Middle frontal gyrus (tissue), 1 donor: ENCODE measurements around the gene OR6C70.
"Not testable (repeated sequence)": the region's sequence is repeated elsewhere in the genome, so short reads cannot be mapped to it uniquely, and the experiment has no call there.

ENCODE experiments used
- DNase-seq: peaks from one replicate; pipeline ENCODE4 v3.0.0-alpha.2; 2015; ENCODE audit warnings: low spot score; ENCODE audit errors: extremely low spot score

Gene OR6C70

GRCh38 chr12:55470088-55470829 is at the start of gene OR6C70:
OR6C70 (minus strand) TSS chr12:55470138; CDS start chr12:55470138, 0 bp downstream.
- DNase-seq: no peak

DNA sequence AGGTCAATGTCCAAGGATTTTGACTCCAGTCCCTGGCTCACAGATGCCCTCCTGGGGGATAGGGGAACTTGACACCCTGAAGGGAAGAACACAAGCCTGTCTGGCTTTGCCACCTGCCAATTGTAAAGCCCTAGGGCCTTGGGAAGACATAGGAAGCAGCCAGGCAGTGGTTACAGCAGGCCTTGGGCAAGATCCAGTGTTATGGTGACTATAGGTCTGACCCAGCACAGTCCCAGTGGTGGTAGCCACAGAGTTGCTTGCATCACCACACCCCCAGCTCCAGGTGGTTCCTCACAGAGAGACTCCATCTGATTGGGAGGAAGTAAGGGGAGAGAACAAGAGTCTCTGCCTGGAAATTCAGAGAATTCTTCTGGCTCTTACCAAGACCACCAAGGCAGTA is 46.5 kb upstream of the OR6C70 start:
- no peak for DNase-seq

DNA sequence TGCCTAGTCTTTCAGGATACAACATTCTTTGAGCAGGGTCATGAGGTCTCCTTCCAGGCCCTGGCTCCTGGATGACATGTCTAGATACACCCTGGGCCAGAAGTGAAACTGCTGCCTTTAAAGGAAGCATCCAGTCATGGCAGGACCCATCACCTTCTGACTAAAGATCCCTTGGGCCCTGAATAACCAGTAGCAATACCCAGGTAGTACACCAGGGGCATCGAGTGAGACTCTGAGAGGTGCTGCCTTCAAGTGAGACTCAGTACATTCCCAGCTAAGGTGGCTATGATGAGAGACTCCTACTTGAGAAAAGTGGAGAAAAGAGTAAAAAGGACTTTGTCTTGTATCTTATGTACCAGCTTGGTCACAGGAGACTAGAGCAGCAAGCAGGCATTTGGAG is 45.8 kb upstream of the OR6C70 start:
- no peak for DNase-seq

GRCh38 chr12:55501601-55502000 is 31.7 kb upstream of the OR6C70 start:
- DNase-seq: no peak

GRCh38 chr12:55499810-55500252 is 29.9 kb upstream of the OR6C70 start:
- no peak for DNase-seq

GRCh38 chr12:55499231-55499630 is 29.3 kb upstream of the OR6C70 start:
- no peak for DNase-seq

DNA sequence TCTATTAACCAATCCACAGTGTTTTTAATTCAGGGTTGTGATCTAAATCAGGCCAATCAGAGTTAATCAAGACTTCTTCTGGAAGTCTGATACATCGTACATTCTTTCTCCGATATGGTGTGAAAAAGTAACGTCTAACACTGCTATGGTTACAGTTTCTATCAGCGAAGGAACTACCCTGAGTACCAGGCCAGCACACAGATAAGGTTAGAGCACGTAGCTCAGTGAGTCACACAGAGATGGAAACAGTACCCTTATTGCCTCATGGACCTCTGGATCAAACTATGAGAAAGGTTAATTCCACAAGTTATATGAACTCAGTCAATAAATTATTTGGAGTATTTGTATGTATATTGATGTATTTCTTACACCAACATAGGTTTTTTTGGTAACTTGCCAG is 25.6 kb upstream of the OR6C70 start:
- DNase-seq: no peak

- DNase-seq: no peak
These were observed 22.1 kb upstream of the OR6C70 start, which contains the start of gene OR6C68 for GRCh38 chr12:55492078-55492477. OR6C68 (plus strand) TSS chr12:55492378; CDS start chr12:55492378, 0 bp downstream.

DNA sequence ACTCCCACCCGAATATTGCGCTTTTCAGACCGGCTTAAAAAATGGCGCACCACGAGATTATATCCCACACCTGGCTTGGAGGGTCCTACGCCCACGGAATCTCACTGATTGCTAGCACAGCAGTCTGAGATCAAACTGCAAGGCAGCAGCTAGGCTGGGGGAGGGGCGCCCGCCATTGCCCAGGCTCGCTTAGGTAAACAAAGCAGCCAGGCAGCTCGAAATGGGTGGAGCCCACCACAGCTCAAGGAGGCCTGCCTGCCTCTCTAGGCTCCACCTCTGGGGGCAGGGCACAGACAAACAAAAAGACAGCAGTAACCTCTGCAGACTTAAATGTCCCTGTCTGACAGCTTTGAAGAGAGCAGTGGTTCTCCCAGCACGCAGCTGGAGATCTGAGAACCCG is 14.3 kb upstream of the OR6C70 start:
- not testable (repeated sequence) for DNase-seq

DNA sequence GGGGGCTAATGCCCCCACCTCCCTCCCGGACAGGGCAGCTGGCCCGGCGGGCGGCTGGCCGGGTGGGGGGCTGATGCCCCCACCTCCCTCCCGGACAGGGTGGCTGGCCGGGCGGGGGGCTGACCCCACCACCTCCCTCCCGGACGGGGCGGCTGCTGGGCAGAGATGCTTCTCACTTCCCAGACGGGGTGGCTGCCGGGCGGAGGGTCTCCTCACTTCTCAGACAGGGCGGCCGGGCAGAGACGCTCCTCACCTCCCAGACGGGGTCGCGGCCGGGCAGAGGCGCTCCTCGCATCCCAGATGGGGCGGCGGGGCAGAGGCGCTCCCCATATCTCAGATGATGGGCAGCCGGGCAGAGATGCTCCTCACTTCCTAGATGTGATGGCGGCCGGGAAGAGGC is 9.2 kb upstream of the OR6C70 start:
- DNase-seq: not testable (repeated sequence)

DNA sequence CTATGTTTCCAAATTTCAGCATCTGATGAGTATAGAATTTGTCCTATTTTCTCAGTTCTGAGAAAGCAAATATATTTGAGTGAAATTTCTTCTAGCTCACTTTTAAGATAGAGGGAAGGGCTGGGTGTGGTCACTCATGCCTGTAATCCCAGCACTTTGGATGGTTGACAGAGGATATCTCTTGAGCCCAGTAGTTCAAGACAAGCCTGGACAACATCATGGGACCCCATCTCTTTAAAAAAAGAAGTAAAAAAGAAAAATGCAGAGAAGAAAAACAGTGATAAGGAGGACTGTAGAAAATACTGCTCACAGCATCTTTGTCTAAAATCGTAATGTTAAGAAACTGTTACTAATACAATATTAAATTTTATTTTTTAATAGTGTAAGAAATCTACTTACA is 2.3 kb upstream of the OR6C70 start:
- no peak for DNase-seq

GRCh38 chr12:55469291-55469690 is 647 bp downstream of the OR6C70 start:
- DNase-seq: no peak

- DNase-seq: no peak
These were observed 2.1 kb downstream of the OR6C70 start for GRCh38 chr12:55467836-55468235.

DNA sequence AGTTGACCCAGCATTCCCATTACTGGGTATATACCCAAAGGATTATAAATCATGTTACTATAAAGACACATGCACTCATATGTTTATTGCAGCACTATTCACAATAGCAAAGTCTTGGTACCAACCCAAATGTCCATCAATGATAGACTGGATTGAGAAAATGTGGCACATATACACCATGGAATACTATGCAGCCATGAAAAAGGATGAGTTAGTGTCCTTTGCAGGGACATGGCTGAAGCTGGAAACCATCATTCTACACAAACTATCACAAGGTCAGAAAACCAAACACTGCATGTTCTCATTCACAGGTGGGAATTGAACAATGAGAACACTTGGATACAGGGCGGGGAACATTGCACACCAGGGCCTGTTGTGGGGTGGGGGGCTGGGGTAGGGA is 5.0 kb downstream of the OR6C70 start:
- DNase-seq: not testable (repeated sequence)

GRCh38 chr12:55448825-55449224 is 21.1 kb downstream of the OR6C70 start:
- no peak for DNase-seq

- DNase-seq: no peak
These were observed 23.6 kb downstream of the OR6C70 start for GRCh38 chr12:55446326-55446725.

DNA sequence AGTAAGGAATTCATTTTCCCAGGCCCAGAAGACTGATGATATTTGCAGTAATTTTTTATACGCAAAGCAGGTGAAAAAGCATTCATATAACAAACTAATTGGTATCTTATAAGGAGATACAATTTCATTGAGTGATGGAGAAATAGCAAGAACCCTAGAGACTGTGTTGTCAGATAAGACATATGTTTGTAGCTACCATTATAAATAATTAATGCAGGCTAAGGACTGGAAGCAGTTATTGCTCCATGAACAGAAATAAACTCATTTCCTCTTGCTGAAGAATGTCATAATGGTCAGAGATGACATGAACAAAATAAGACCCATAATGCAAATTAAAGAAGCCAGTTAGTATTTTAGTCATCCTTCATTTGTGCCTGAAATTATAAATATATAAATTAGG is 24.6 kb downstream of the OR6C70 start:
- DNase-seq: no peak

DNA sequence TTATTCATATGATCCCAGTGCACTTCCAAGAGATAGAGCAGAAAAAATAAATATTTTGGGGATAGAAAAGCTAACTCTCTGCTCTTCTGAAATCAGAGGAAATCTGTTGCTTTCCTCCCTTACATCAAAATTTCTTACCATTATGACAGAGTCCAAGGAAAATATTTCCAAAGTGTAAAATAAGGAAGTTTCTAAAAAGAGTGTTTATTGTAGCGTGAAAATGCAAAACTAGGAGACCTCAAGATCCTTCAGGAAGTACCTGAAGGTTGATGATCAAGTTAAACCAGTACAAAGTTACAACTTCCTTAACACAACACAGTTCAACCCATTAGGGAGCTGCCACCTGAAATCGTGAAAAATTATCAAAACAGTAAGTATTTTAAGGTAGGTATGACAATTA is 26.2 kb downstream of the OR6C70 start, which contains the start of gene OR6C2:
Gene OR6C2, plus strand, starts transcription at position 301 of the 400 bp plus-strand sequence. CDS start 8,138 bp downstream, outside the sequence.
- no peak for DNase-seq

DNA sequence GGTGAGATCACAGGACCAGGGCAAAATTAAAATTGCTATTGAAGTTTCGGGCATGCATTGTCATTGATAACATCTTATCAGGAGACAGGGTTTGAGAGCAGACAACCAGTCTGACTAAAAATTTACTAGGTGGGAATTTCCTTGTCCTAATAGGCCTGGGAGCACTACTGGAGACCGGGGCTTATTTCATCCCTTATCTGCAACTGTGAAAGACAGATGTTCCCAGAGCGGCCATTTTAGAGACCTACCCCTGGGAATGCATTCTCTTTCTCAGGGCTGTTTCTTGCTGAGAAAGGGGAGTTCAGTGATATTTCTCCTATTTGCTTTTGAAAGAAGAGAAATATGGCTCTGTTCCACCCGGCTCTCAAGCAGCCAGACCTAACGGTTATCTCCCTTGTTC is 28.7 kb downstream of the OR6C70 start:
- DNase-seq: not testable (repeated sequence)

DNA sequence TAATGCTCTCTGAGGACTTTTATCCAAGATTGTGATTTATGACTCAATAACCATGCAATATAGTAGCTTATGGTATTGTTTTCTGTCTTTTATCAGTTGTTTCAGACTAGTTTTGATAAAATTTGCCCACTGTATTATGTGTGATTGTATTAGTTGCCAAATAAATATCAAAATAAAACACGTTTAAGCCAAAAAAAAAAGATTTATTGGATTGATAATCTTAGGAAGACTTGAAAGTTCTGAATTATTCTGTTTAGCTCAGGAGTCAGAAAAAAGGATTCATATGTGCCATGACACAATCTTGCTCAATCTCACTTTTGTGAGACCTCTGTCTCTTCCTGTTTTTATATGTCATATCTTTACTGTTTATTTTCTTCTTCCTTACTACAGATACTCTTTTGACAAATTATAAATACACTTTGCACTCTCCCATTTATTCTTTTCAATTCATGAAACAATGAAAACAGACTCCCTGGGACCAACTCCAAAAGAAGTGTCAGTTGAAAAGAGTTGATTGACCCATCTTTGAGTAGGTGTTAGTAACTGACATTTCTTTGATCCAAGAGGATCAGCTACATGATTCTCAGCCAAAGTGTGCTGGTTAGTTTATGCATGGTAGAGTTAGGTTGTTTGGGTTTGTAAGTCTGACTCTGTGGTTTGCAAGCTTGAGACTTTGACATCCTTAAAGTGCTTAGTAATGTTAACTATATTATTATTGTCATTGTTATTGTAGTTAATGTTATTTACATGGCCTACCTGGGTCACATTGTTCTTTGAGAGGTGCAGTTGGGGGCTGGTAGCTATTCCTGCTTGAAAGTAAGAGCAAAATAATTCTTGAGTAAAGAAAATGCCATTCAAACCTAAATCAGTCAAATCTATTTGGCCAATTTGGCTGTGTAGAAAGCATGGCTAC is 41.4 kb downstream of the OR6C70 start:
- no peak for DNase-seq

DNA sequence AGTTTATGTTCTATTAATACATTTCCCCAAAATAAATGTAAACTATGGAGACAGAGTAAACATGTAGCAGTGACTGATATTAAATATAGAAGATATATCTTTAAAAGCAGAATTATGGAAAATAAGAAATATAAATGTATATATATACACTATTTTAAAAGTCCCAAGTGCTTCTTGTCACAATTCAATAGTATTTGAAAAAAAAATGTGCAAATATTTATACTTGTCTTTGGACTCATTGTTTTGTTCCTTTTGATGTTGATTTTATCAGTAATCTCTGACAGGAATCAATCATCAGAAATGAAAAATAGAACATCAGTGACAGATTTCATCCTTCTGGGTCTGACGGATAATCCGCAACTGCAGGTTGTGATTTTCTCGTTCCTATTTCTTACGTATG is 44.0 kb downstream of the OR6C70 start, which contains the start of gene OR6C76:
Gene OR6C76, plus strand, starts transcription at position 301 of the 400 bp plus-strand sequence. Its CDS starts 0 bp downstream, at position 301.
- DNase-seq: no peak
